Activated T-helper 1 cell treated with anti-CD3 and anti-CD28 coated beads, Interleukin-2, amount 50 U/mL, for 16 hours (primary cell): Measurements from ENCODE around the gene PHLDB2.

Experiments
- DNase-seq, 2 donors: peaks; one replicate each; pipeline ENCODE4 v3.0.0-alpha.2; 2020; ENCODE audit warnings: low read depth in 1 of 2, low spot score in 1 of 2

The PHLDB2 gene

GRCh38 chr3:111882194-111882593, 23.1 kb downstream of the PHLDB2 start:
- no peak for DNase-seq

GRCh38 chr3:111882799-111883198, 23.7 kb downstream of the PHLDB2 start:
- DNase-seq = no peak

- DNase-seq = no peak
Measured at GRCh38 chr3:111884411-111885018, 25.4 kb downstream of the PHLDB2 start.

DNA sequence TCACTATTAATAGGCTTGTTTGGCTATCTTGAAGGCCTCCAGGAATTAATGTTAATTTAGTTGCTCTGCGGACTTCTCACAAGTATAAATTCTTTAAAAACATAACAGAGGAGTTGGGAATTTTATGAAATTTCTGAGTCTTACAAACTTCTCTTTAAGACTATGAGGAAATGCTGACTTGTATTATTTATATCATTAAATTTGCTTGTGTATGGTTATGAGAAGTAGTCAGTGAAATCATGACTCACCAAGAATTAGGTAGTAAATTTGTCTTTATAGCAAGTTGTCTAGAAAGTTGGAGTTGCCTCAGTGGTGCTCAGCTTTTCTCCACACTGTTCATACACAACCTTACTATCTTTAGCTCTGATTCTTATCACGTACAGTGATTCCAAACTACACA, 26.5 kb downstream of the PHLDB2 start:
- DNase-seq = no peak

DNA sequence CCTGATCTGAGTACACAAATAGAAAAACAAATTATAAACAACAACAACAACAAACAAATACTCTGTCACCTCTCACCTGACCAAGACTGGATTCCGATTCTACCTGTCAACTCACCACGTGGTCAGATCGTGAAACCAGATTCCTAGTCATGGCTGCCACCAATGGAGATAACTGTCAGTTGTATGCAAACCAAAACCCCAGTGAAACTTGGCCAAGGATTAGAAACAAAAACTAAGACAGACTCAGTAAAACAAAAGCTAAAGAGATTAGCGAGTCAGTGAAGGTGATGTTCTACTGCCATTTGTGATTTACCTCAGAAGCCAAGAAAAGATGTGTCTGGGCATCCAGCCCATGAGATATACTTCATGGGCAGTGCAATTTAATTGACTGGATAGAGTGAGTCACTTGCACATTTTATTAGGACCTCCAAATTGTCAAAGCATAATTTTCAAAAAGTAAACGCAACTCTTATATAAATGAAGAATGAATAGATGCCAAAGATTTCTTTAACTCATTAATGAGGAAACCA, 31.1 kb downstream of the PHLDB2 start:
- DNase-seq = no peak

GRCh38 chr3:111892070-111892469, 33.0 kb downstream of the PHLDB2 start:
- DNase-seq = no peak

- DNase-seq = no peak
Measured at GRCh38 chr3:111895071-111895470, 36.0 kb downstream of the PHLDB2 start.

DNA sequence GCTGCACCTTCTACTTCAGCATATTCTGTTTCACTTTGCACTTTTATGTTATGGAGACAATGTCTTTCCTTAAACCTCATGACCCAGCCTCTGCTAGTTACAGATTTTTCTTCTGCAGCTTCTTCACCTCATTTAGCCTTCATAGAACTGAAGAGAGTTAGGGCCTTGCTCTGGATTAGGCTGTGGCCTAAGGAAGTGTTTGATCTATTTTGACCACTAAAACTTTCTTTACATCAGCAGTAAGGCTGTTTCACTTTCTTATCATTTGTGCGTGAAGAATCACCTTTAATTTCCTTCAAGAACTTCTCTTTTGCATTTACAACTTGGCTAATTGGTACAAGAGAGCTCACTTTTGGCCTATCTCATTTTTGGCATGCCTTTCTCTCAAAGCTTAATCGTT, 40.9 kb downstream of the PHLDB2 start:
- DNase-seq = no peak

- no peak for DNase-seq
Measured at GRCh38 chr3:111901637-111902036, 42.6 kb downstream of the PHLDB2 start.

- DNase-seq = no peak
Measured at GRCh38 chr3:111902534-111902933, 43.5 kb downstream of the PHLDB2 start.

DNA sequence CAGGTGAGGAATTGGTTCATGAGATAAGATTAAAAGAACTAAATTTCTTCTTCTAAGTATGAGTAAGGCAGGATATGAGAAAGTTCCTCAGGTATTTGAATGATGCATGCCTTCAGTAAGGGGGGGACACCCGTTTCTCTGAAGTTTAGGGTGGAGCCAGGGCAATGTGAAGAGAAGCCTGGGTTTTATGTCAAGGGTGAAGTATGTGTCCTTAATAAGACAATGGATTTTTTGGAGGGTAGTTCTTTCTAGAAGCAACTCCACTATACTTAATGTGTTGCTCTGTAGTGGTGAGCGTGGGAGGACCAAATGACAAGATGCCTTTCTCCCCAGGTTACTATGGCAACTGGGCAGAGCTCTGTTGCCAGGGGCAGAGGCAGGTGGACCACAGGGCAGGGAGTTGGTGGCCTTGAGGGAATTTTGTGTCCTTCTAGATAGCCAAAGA, 44.0 kb downstream of the PHLDB2 start:
- no peak for DNase-seq

DNA sequence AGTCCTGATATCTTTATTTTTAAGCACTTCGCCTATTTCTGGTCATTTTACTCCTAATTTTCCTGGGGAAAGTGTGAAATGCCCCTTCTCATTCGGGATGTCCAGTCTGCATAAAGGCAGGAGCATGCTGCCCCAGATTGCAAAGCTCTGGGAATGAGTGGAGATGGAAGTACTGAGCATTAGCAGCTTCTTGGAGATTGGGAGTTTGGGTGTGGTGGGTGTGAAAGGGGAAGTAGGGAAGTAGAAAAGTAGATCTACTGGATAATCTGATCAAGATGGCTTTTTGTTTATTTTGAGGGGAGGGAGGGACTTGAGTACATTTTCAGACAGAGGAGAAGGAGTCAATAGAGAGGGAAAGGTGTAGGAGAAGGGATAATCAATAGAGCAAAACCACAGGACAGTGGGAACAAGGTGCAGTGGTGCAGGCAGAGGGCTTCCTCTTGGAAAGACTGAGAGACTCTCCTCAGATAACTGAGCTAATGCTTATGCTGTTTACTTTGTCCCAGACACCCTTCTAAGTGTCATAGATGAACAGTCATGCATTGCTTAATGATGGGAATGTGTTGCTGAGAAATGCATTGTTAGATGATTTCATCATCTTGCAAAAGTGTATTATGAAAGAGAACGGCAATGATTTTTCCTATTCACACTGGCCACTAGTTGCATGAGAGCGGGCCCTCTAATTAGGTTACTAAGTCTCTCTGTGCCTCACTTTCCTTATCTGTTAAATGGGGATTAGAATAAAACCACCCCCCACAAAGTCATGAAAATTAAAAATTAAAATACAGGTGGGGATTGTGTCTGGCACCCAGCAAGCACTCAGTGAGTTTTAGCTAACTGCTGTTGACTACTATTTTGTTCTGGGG, 45.5 kb downstream of the PHLDB2 start:
- no peak for DNase-seq

GRCh38 chr3:111906656-111907055, 47.6 kb downstream of the PHLDB2 start:
- DNase-seq = no peak

DNA sequence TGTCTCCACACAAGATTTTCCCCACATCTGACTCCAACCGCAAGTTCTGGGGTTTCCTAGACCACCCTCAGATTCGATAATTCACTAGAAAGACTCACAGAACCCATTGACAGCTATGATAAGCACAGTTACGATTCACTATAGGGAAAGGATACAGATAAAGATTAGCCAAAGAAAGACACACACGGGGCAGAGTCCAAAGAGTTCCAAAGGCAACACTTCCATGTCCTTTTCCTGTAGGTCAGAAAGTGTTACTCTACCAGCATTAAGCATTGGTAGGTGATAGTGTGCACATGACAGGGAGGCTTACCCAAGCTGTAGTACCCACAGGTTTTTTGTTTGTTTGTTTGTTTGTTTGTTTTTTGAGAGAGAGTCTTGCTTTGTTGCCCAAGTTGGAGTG, 48.1 kb downstream of the PHLDB2 start:
- no peak for DNase-seq

- no peak for DNase-seq
Measured at GRCh38 chr3:111910806-111911205, 51.7 kb downstream of the PHLDB2 start.

DNA sequence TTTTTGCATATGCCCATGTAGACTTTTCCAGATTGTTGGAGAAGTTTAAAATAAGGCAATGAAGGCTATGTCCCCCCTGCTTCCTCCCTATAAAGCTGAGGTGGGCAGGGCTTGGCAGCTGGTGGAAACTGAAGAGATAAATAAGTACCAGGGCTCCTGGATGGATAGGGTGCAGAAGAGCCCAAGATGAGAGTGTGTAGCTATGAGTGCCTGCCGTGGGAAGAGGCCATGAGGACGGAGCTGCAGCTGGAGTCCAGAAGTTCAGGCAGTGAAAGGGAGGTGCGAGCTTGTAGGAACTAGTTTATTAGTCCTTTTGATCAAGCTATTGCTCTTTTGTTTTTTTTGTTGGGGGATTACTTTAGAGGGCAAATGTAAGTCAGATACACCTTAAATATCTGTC, 52.4 kb downstream of the PHLDB2 start:
- no peak for DNase-seq

DNA sequence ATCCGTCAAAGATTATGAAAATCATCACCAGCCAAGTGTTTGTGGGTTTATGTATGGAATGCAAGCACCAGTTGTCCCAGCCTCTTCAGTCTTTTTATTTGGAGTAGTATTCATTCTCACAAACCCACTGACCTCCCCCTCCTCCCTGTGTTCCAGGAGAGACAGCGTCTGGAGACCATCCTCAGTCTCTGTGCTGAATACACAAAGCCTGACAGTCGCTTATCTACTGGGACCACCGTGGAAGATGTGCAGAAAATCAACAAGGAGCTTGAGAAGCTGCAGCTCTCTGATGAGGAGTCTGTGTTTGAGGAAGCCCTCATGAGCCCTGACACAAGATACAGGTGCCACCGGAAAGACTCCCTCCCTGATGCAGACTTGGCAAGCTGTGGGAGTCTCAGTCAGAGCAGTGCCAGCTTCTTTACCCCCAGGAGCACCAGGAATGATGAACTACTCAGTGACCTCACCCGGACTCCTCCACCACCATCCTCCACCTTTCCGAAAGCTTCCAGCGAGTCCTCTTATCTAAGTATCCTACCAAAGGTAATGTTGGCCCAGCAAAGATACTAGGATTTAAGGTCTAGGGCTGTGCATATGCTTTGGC, 54.2 kb downstream of the PHLDB2 start:
- no peak for DNase-seq

DNA sequence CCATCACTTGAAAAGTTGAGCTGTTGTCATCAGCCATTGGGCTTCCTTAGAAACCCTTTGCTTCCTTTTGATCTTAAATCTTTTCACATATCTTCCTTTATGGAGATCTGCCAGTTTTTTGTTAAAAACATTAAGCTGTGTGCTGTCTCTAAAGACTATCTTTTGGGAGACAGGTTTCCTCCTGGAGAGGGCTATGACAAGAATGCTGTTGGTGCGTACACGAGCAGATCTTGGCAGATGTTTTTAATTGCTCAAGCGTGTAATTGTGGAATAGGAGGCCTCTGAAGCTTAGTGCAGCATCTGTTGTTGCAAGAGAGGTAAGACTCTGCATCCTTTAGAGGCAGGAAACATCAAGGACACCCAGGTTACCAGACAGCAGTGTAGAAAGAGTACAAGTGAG, 56.8 kb downstream of the PHLDB2 start:
- no peak for DNase-seq

GRCh38 chr3:111917300-111917699, 58.2 kb downstream of the PHLDB2 start:
- DNase-seq = no peak

- DNase-seq = no peak
Measured at GRCh38 chr3:111919370-111920065, 60.5 kb downstream of the PHLDB2 start.

DNA sequence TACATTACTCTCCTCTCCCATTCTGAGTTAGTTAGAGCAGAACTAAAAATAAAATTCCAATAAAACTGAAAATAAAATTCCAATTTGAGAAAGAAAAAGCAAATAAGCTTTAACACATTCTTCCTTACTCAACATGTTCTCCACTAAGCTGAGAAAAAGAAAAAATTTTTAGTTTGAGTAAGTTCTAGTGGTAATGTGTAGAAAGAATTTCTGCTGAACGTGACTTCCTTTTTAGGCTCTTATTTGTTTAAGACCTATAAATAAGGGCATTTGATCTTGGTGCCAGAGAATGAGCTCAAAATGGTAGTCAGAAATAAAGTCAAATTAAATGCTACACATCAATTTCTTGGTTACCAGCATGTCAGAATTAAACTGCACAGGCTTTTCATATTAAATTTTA, 62.1 kb downstream of the PHLDB2 start:
- DNase-seq = no peak
